IPS-18c (cell line): ENCODE data around the gene A1CF.
"Not testable (repeated sequence)": the region's sequence is repeated elsewhere in the genome, so short reads cannot be mapped to it uniquely, and the experiment has no call there.

Experiments used
- H3K4me3 ChIP-seq: 2 replicates; pipeline ENCODE4 v1.7.0; 2013; ENCODE audit warnings: low read depth, mild to moderate bottlenecking, low read length, moderate library complexity; ENCODE audit not compliant: insufficient read depth
- H3K9me3 ChIP-seq: one replicate; pipeline ENCODE4 v1.6.1; 2013; ENCODE audit warnings: mild to moderate bottlenecking, low read length, moderate library complexity; ENCODE audit not compliant: control insufficient read depth, insufficient read depth

Gene A1CF

GRCh38 chr10:50809596-50809995 lies 75.8 kb downstream of the A1CF start:
- Histone ChIP-seq H3K4me3 (no peak overlapping the region), H3K9me3 (no peaks in the 10 kb centered on the region)

GRCh38 chr10:50807851-50808776 lies 77.3 kb downstream of the A1CF start:
- no peaks in the 10 kb centered on the region for H3K9me3 ChIP-seq
- H3K4me3 ChIP-seq, result no peak overlapping the region

- Histone ChIP-seq H3K4me3 (no peak overlapping the region), H3K9me3 (no peaks in the 10 kb centered on the region)
These were observed 79.3 kb downstream of the A1CF start for GRCh38 chr10:50805981-50806622.

- H3K9me3 ChIP-seq, result no peaks in the 10 kb centered on the region
- H3K4me3 ChIP-seq, result no peak overlapping the region
These were observed 85.8 kb downstream of the A1CF start for GRCh38 chr10:50799595-50799994.

GRCh38 chr10:50798297-50798696 lies 87.1 kb downstream of the A1CF start:
- Histone ChIP-seq H3K9me3 (no peaks in the 10 kb centered on the region), H3K4me3 (no peak overlapping the region)

- Histone ChIP-seq H3K9me3 (no peaks in the 10 kb centered on the region), H3K4me3 (no peak overlapping the region)
These were observed 88.7 kb downstream of the A1CF start for GRCh38 chr10:50796693-50797092.

- Histone ChIP-seq H3K9me3 (no peaks in the 10 kb centered on the region), H3K4me3 (no peak overlapping the region)
These were observed 90.9 kb downstream of the A1CF start for GRCh38 chr10:50794490-50794889.

GRCh38 chr10:50788951-50789945 lies 96.2 kb downstream of the A1CF start:
- Histone ChIP-seq H3K4me3 (no peak overlapping the region), H3K9me3 (no peaks in the 10 kb centered on the region)

GRCh38 chr10:50787962-50788361 lies 97.5 kb downstream of the A1CF start:
- H3K9me3 ChIP-seq, H3K4me3 ChIP-seq: not testable (repeated sequence)

GRCh38 chr10:50782017-50782416 lies 103.4 kb downstream of the A1CF start:
- H3K9me3 ChIP-seq, H3K4me3 ChIP-seq: not testable (repeated sequence)

GRCh38 chr10:50780036-50780435 lies 105.4 kb downstream of the A1CF start:
- not testable (repeated sequence) for H3K4me3 ChIP-seq, H3K9me3 ChIP-seq

GRCh38 chr10:50774868-50775267 lies 110.6 kb downstream of the A1CF start:
- not testable (repeated sequence) for H3K9me3 ChIP-seq, H3K4me3 ChIP-seq

GRCh38 chr10:50772042-50772441 lies 113.4 kb downstream of the A1CF start:
- H3K9me3 ChIP-seq, H3K4me3 ChIP-seq: not testable (repeated sequence)

GRCh38 chr10:50766774-50767513 lies 118.5 kb downstream of the A1CF start:
- not testable (repeated sequence) for H3K4me3 ChIP-seq, H3K9me3 ChIP-seq
